HG02798 (cell line): ENCODE measurements around the gene SRGAP1.

Source experiments
- ATAC-seq: cut with Tn5 transposase; IDR thresholded peaks from one replicate; pipeline ENCODE4 v1.9.1; 2021; ENCODE audit warnings: mild to moderate bottlenecking; ENCODE audit not compliant: unreplicated experiment, poor library complexity

SRGAP1 gene

GRCh38 chr12:63955831-63956666 is 111.5 kb downstream of the SRGAP1 start:
- ATAC-seq = no peak

GRCh38 chr12:63957496-63957895 is 113.0 kb downstream of the SRGAP1 start:
- ATAC-seq = no peak

- no peak for ATAC-seq
Observed at GRCh38 chr12:63958876-63959580, 114.5 kb downstream of the SRGAP1 start.

- ATAC-seq = no peak
Observed at GRCh38 chr12:63961048-63961447, 116.5 kb downstream of the SRGAP1 start.

- ATAC-seq = no peak
Observed at GRCh38 chr12:63961543-63961942, 117.0 kb downstream of the SRGAP1 start.

GRCh38 chr12:63963868-63964267 is 119.4 kb downstream of the SRGAP1 start:
- no peak for ATAC-seq

GRCh38 chr12:63964301-63964700 is 119.8 kb downstream of the SRGAP1 start:
- no peak for ATAC-seq

- no peak for ATAC-seq
Observed at GRCh38 chr12:63965936-63966605, 121.6 kb downstream of the SRGAP1 start.

GRCh38 chr12:63966606-63966975 is 122.1 kb downstream of the SRGAP1 start:
- no peak for ATAC-seq

- ATAC-seq = no peak
Observed at GRCh38 chr12:63967358-63968145, 123.1 kb downstream of the SRGAP1 start.

- ATAC-seq = no peak
Observed at GRCh38 chr12:63968673-63969072, 124.2 kb downstream of the SRGAP1 start.

GRCh38 chr12:63976902-63977395 is 132.4 kb downstream of the SRGAP1 start:
- no peak for ATAC-seq

- ATAC-seq = no peak
Observed at GRCh38 chr12:63977441-63977840, 132.9 kb downstream of the SRGAP1 start.

GRCh38 chr12:63978519-63978918 is 134.0 kb downstream of the SRGAP1 start:
- no peak for ATAC-seq

GRCh38 chr12:63980211-63980610 is 135.7 kb downstream of the SRGAP1 start:
- ATAC-seq = no peak

- ATAC-seq = no peak
Observed at GRCh38 chr12:63981343-63981742, 136.8 kb downstream of the SRGAP1 start.

- no peak for ATAC-seq
Observed at GRCh38 chr12:63982604-63983295, 138.2 kb downstream of the SRGAP1 start.

- ATAC-seq = no peak
Observed at GRCh38 chr12:63985456-63985855, 141.0 kb downstream of the SRGAP1 start.

- ATAC-seq = no peak
Observed at GRCh38 chr12:63985945-63986344, 141.4 kb downstream of the SRGAP1 start.
